Omental fat pad (tissue), 4 donors: ENCODE results near the gene IGLL5. TPM values are rescaled to one million over a fixed set of nuclear protein-coding genes. Genes with fewer than 3 reads are reported as not detected.
"Not testable (repeated sequence)": the region's sequence is repeated elsewhere in the genome, so short reads cannot be mapped to it uniquely, and the experiment has no call there.

Experiments
- ATAC-seq: fragments of 150-250 bp; one replicate; pipeline ENCODE4 v1.9.1; 2016; ENCODE audit warnings: mild to moderate bottlenecking, moderate library complexity; ENCODE audit not compliant: low FRiP score
- DNase-seq: peaks from one replicate; pipeline ENCODE4 v3.0.0-alpha.2; 2019; ENCODE audit warnings: low spot score
- CTCF ChIP-seq, 3 donors: fragments of 450-650 bp; IDR thresholded peaks; one replicate each; pipeline ENCODE4 v1.5.1; 2016 to 2017; ENCODE audit warnings: antibody characterized with exemption in 3 of 3, mild to moderate bottlenecking in 3 of 3, moderate library complexity in 2 of 3
- total RNA-seq, 4 donors: library from RNA; depleted of rRNA; stranded (reverse); fragments of >200 nt; gene quantifications; one replicate each; pipeline ENCODE4 v1.1.0, GENCODE V29; 2016

The IGLL5 gene
- total RNA-seq, 4 donors from 2014 or later: 1.2 to 7.7 (median 1.4) TPM

GRCh38 chr22:22901578-22902218 is 14.1 kb downstream of the IGLL5 start:
- no peak for ATAC-seq
- DNase-seq: no peak
- TF ChIP-seq CTCF (IDR thresholded peaks at IDR 0.05): no peak

DNA sequence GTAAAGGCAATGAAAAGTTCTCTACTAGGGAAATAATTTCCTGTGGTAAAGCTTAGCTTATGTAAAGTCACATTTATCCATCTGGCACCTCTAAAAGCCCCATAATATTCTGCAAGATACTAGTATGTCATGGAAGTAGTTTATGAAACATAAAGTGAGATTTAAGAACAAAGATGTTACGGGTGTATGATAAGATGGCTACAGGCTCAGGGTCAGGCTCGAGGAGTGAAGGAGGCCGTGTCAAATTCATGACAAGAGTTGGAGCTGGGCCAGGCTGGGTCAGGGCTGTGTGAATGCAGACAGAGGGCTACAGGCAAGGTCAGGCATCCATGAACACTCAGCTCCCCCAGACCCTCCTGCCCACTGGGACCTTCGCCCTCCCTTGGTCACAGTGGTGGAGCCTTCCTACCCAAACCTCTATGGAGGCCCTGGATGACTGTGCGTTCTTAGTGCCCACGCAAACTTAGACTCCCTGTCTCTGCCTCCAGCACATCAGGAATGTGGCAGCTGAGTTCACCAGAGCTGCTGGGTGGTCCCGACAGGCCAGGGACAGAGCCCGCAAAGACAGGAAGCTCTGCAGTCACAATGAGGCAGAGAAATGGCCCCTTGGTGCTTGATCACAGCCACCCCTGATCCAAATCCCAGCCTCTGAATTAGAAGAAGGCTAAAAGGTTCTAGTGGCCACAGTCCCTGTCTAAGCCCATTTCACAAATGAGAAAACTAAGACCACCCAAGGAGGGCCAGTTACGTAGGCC is 14.8 kb downstream of the IGLL5 start:
- peak in 1 of 3 donors; percentile 1 for TF ChIP-seq CTCF (IDR thresholded peaks at IDR 0.05)
- ATAC-seq: no peak
- DNase-seq: no peak

GRCh38 chr22:22903355-22903777 is 15.8 kb downstream of the IGLL5 start:
- ATAC-seq (no peak), DNase-seq (no peak)
- TF ChIP-seq CTCF (IDR thresholded peaks at IDR 0.05): no peak

DNA sequence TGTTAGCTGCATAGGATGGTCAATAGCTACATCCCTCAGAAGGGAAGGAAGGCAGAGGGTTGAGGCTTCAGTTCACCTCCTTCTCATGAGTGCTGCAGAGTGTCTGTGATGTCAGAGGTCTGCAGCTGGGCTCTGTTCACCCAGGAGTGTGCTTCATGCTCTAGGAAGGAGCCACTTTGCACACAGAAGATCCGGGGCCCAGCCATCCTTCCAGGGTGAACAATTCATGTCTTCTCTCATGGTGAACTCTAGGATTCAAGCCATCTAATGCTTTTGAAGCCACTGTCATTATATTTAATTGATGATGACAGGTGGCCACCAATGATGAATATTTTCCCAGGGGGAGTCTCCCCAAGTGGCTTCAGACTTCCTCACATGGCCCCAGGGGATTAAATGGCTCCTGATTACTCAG is 16.2 kb downstream of the IGLL5 start:
- DNase-seq, ATAC-seq: not testable (repeated sequence)

- not testable (repeated sequence) for DNase-seq, ATAC-seq
Observed at GRCh38 chr22:22904736-22905135, 17.1 kb downstream of the IGLL5 start.

- ATAC-seq: not testable (repeated sequence)
Observed at GRCh38 chr22:22906391-22906790, 18.8 kb downstream of the IGLL5 start.

DNA sequence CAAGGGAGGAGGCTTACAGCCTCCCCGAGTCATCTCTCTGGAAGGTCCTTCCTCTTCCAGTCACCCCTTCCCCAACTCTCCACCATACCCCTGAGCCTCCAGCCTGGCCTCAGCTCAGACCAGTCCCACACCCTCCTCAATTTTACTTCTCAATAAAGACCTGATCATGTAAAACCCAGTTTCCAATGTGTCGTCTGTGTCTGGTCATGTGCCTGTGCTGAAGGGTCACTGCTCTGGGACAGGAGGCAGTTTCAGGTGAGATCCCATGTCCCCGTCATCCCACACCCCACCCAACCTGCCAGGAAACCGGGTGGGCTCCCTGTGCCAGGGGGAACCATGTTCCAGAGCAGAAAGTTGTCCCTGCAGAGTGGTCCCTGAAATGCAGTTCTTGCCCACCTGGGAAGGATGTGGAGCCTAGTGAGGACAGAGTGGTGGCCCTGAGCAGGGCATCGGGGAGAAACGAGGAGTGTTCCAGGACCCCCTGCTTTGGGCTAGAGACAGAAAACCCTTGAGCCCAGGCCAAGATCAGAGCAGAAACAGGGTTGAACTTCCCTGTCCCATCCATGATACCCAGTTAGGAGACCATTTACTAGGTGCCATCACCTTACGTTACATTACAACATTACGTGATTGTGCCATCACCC is 19.4 kb downstream of the IGLL5 start:
- DNase-seq: no peak

More at GRCh38 chr22:22906391-22906790, 18.8 kb downstream of the IGLL5 start:
- not testable (repeated sequence) for DNase-seq

More for the DNA sequence above, 19.4 kb downstream of the IGLL5 start:
- ATAC-seq: no peak
- TF ChIP-seq CTCF (IDR thresholded peaks at IDR 0.05): no peak
